ENCODE data around the gene DOCK3. TPM values are rescaled to one million over a fixed set of nuclear protein-coding genes. Genes with fewer than 3 reads are reported as not detected.

The DOCK3 gene
- total and polyA plus RNA-seq, 2 of the 4 experiments (the other 2 are of a cell fraction): under 0.01 to 0.12 TPM

DNA sequence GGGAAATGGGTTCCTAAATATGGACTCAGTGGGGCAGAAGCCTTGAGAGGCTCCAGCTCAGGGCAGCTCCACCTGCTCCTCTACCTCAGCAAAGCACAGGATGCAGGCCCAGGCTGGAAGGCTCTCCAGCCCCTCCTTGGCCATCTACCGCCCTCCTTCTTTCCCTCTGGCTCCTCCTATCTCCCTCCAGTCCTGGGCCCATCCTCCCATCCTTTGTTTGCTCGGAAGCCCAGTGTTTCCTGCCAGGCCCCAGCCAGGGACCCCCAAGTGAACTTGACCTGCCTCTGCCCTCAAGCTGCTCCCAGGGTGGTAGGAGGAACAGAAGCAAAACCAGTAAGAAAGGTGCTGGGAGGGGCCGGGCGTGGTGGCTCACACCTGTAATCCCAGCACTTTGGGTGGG lies 37.7 kb upstream of the DOCK3 start:
- Histone ChIP-seq H4K5ac (ENCODE audit: low read depth, low read length) (no peak overlapping the region), H4K91ac (ENCODE audit: insufficient read depth, low read depth, low read length) (no peak overlapping the region), H2AK9ac (replicated peaks; ENCODE audit: low read depth, low read length, poor library complexity) (no peak overlapping the region), H3K4me1 (ENCODE audit: control insufficient read depth, insufficient read depth, low read length) (peaks cover 6% of the 10 kb centered on the region), H4K8ac (ENCODE audit: low read depth in 2 of 2, low read length in 2 of 2) (no peak overlapping the region), H3K23ac (ENCODE audit: low read depth, low read length) (no peak overlapping the region), H3K4me2 (ENCODE audit: low read depth, low read length) (no peak overlapping the region), H3K9ac (ENCODE audit: low read depth, low read length) (no peak overlapping the region), H2BK5ac (ENCODE audit: low read depth, low read length, poor library complexity, severe bottlenecking) (no peak overlapping the region), H2BK15ac (ENCODE audit: low read depth, low read length) (no peak overlapping the region), H3K14ac (replicated peaks; ENCODE audit: low read depth, low read length) (no peak overlapping the region), H2BK120ac (ENCODE audit: low read depth, low read length) (no peak overlapping the region), H3K4me3 (ENCODE audit: insufficient read depth, low read depth, low read length) (no peak overlapping the region), H3K18ac (ENCODE audit: low read depth, low read length) (no peak overlapping the region), H3K9me3 (ENCODE audit: control insufficient read depth, insufficient read depth, low read length) (no peaks in the 10 kb centered on the region), H3K4ac (ENCODE audit: low read depth, low read length) (no peak overlapping the region), H3K79me1 (ENCODE audit: low read depth in 1 of 2, low read length in 2 of 2) (peaks cover 0 to 8% of the 10 kb centered on the region in 2 experiments; a peak in 1 of 4 replicates), H3K27ac (ENCODE audit: insufficient read depth, low read length) (no peak overlapping the region), H3K56ac (ENCODE audit: extremely low read depth, insufficient read depth, low read length) (no peak overlapping the region), H3K36me3 (ENCODE audit: control insufficient read depth, insufficient read depth, low read length) (no peaks in the 10 kb centered on the region; the same call in 1 of the 2 replicates), H4K20me1 (ENCODE audit: insufficient read depth, low read length) (peaks cover 10% of the 10 kb centered on the region), H3K9me1 (ENCODE audit: insufficient read depth, low read length) (peaks cover 15% of the 10 kb centered on the region), H2AFZ (replicated peaks; ENCODE audit: low read length, poor library complexity) (no peak overlapping the region), H3K27me3 (ENCODE audit: control insufficient read depth, insufficient read depth, low read length) (no peaks in the 10 kb centered on the region), H2AK5ac (ENCODE audit: low read depth, low read length) (no peak overlapping the region), H2BK20ac (ENCODE audit: low read depth, low read length) (no peak overlapping the region)
- no peak for DNase-seq
- intact Hi-C loops (cut with micrococcal nuclease) (no loop called here), in situ Hi-C loops (cut with MboI; ENCODE audit: low sequenced_read_pairs) (no loop called here), dilution Hi-C loops (cut with HindIII; ENCODE audit: low sequenced_read_pairs, unreplicated experiment) (no loop called here)
- POLR2A ChIA-PET (ENCODE audit: unreplicated experiment): no interaction called here
- CTCF ChIA-PET: interaction anchor here (1.0 kb wide), 1 partner anchor 9 kb away, joined by 3 read pairs; no protein-coding TSS in a partner anchor
- no TSS peak for BruUV-seq (replicated peaks)
- no peak for TF ChIP-seq FOS (IDR thresholded peaks at IDR 0.05; ENCODE audit: low read depth, low read length)
- TF ChIP-seq, protein P1, sequence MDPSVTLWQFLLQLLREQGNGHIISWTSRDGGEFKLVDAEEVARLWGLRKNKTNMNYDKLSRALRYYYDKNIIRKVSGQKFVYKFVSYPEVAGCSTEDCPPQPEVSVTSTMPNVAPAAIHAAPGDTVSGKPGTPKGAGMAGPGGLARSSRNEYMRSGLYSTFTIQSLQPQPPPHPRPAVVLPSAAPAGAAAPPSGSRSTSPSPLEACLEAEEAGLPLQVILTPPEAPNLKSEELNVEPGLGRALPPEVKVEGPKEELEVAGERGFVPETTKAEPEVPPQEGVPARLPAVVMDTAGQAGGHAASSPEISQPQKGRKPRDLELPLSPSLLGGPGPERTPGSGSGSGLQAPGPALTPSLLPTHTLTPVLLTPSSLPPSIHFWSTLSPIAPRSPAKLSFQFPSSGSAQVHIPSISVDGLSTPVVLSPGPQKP (IDR thresholded peaks at IDR 0.05; ENCODE audit: borderline replicate concordance, low read depth, low read length): no peak
- no peak for TF ChIP-seq RAD21 (IDR thresholded peaks at IDR 0.05; ENCODE audit: low read length)
- TF ChIP-seq MAFK (IDR thresholded peaks at IDR 0.05; ENCODE audit: low read depth, low read length): no peak
- TF ChIP-seq CHD1 (IDR thresholded peaks at IDR 0.05; ENCODE audit: low read depth, low read length): no peak
- no peak for TF ChIP-seq MXI1 (IDR thresholded peaks at IDR 0.05; ENCODE audit: borderline replicate concordance, low read depth, low read length)
- ATAC-seq (ENCODE audit: low read depth): no peak
- no CpG with 5 or more reads among the region's 4 CpGs for WGBS, 2 experiments (ENCODE audit: extremely low coverage in 2 of 2, insufficient read length in 1 of 2)

Data from IMR-90 (cell line).